GM18520 (cell line): ENCODE measurements around the gene CHRNG.

Experiments
- ATAC-seq: cut with Tn5 transposase; IDR thresholded peaks from one replicate; pipeline ENCODE4 v1.9.1; 2021; ENCODE audit not compliant: unreplicated experiment

Gene CHRNG

GRCh38 chr2:232505856-232506255 lies 33.6 kb upstream of the CHRNG start:
- no peak for ATAC-seq

- ATAC-seq, result no peak
Measured at GRCh38 chr2:232506709-232507108, 32.8 kb upstream of the CHRNG start.

DNA sequence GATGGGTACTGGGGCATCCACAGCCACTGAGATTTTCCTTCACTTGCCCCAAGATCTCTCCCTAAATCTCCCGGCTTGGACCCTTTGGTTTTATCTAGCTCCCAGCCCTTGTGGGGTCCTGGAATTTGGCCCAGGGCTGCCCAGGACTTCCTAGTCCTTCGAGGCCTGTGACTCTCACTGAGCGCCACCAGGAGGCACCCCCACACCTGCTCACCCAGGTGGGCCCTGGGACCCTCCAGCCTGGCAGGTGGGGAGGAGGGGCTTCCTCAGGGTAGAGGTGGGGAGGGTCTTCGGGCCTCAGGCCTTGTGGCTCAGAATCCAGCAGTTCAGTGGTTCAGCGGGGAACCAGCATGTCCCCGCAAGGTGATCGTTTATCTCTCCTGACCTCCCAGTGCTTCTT lies 31.2 kb upstream of the CHRNG start:
- ATAC-seq, result no peak

DNA sequence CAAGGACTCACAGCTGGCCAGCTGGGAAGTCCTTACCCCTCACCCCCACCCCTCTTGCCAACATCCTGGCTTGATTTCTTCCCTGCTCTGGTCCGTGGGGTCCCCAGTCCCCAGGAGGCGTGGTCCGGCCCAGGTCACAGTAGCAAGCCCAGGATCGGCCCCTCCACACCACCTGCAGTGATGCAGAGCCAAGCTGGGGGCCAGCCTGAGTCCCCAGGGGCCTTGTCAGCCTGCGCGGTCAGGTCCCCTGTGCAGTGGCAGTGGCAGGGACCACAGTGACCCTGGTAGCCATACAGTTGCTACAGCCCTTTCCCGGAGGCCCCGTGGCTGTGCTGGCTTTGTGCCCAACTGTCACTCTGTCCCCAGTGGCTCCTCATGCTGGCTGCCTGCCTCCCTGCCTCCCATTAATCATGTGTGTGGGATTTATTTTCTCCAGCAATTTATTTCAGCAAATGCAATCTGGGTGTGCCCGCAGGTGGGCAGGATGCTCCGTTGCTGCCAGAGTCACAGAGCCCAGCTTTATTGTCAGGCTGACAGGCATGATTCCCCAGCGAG lies 28.1 kb upstream of the CHRNG start:
- no peak for ATAC-seq

GRCh38 chr2:232512602-232513001 lies 26.9 kb upstream of the CHRNG start:
- ATAC-seq, result no peak

DNA sequence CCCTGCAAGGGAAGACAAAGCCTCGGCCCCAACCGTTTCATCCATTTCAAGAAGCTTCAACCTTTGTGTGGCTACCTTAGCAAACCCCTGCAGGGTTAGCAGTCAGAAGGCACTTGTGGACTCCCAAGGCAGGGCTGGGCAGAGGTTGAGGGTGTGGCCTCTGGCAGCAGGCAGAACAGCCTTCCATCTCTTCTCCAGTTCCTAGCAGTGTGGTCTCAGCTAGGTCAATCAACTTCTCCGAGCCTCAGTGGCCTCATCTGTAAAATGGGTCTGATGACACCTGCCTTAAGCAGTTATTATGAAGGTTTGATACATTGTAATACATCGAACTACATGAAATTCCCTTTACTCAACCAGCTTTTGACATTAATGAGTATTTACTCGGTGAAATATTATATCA lies 26.1 kb upstream of the CHRNG start:
- ATAC-seq, result no peak

- ATAC-seq, result no peak
Measured at GRCh38 chr2:232515639-232516038, 23.9 kb upstream of the CHRNG start.

DNA sequence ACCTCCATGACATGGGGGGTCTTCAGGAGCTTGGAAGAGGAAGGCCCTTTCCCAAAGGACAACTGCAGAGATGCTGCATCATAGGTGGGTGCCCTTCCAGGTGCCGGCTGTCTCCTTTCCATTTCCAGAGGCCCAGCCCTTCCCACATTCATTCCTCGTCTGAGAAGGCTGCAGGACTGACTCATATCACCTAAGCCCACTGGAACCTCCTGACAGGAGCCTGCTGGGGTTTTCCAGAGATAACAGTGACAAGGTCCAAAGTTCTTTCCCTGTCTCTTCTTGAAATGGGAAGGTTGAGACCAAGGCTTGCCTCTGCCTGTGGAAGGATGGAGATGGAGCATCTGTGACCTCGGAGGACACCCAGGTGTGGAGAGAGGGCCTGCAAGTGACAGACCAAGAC lies 22.9 kb upstream of the CHRNG start:
- no peak for ATAC-seq

GRCh38 chr2:232518844-232519243 lies 20.6 kb upstream of the CHRNG start:
- ATAC-seq, result no peak

DNA sequence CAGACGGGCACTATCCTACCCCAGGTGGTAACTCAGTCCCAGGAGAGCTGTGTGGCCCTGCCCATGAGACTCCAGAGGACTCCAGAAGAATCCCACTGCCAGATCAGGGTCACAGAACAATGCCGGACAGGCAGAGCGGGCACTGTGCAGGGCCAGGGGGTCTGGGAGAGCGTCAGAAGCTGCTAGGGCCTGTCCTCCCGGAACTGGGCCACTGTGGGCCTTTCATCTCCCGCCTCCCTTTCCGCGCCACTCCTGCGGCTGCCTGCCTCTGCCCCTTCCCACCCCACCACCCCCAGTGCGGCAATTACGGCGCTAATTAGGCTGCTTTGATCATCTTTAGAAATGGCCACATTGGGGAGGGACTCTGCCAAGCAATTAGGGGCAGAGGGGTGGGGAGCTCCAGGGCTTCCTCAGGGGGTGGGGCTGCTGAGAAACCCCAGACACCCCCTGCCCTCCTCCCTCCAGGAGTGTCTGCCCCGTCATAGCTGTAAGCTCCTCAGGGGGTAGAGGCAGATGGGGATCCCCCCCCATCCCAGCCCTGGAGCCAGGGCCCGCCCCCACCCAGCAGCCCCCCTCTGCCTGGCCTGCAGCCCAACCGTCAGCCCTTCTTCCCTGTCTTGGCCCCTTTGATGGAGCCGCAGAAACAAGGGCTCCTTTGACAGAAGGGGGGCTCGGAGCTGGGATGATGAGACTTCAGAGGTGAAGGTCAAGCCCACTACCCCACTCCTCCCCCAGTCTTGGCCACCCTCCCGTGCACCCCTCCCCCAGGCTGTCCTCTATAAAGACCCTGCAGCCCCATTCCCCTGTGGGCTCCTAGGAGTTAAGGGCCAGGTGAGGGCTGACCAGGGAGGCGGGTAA lies 19.7 kb upstream of the CHRNG start, which contains the start of gene PRSS56:
TSS of gene PRSS56 (plus strand) at position 808 of the 858 bp plus-strand sequence. CDS start 211 bp downstream, outside the sequence.
- ATAC-seq, result no peak

- ATAC-seq, result no peak
Measured at GRCh38 chr2:232520489-232520888, 19.0 kb upstream of the CHRNG start.

DNA sequence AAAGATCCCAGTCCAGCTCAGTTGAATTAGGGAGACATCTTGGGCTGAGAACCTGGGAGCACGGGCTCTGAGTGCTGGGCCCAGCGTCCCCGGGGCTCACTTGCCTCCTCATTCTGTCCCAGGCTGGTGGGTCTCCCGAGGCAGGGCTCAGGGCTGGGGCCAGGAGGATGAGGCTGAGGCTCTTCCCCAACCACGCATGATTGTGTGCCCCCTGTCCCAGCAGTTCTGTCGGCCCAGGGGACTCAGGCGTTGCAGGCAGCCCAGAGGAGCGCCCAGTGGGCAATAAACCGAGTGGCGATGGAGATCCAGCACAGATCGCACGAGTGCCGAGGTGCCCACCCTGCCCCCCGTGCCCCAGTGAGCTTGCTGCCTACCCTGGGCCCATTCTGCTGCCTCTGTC lies 18.4 kb upstream of the CHRNG start:
- ATAC-seq, result no peak

DNA sequence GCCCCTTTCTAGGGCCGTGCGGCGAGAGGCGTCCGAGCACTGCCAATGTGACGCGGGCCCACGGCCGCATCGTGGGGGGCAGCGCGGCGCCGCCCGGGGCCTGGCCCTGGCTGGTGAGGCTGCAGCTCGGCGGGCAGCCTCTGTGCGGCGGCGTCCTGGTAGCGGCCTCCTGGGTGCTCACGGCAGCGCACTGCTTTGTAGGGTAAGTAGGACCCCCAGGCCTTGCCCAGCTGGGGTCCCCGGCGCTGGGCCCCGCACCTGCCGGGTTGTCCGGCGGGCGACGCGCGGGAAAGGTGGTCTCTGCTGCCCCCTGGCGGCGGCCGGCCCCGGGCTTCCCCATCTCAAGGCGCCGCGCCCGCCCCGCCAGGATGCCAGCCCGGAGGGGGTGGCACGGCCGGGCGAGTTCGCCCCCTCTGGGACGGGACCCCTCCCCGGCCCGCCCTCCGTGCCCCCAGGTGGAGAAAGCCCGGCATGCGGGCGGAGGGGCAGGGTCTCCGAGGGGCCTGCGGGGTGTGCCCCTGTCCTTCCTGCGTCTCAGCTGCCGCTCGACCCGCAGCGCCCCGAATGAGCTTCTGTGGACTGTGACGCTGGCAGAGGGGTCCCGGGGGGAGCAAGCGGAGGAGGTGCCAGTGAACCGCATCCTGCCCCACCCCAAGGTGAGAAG lies 17.4 kb upstream of the CHRNG start:
- ATAC-seq, result no peak

- no peak for ATAC-seq
Measured at GRCh38 chr2:232522623-232523401, 16.7 kb upstream of the CHRNG start.

DNA sequence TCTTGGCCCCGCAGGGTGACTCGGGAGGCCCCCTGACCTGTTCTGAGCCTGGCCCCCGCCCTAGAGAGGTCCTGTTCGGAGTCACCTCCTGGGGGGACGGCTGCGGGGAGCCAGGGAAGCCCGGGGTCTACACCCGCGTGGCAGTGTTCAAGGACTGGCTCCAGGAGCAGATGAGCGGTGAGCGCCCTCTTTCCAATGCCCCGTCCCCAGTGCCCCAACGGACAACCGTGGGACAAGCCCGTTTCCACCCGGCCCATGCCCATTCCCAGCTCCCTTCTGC lies 16.1 kb upstream of the CHRNG start:
- ATAC-seq, result no peak

GRCh38 chr2:232523682-232524597 lies 15.6 kb upstream of the CHRNG start:
- ATAC-seq, result no peak

DNA sequence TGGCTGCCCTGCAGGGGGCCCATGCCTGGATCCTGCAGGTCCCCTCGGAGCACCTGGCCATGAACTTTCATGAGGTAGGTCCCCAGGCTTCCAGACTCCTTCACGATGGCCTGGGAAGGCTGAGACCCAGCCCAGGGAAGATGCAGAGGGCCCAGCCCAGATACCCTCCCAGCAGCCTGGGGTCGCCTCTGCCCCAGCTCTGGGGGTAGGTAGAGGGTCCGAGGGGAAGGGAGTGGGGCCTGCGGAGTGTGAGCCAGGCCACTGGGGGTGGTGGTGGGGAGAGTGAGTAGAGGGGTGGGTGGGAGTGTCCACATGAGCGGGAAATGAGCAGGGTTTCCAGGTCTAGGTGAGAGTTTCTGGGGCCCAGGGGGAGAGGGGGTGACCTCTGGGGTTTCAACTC lies 14.7 kb upstream of the CHRNG start:
- ATAC-seq, result no peak

DNA sequence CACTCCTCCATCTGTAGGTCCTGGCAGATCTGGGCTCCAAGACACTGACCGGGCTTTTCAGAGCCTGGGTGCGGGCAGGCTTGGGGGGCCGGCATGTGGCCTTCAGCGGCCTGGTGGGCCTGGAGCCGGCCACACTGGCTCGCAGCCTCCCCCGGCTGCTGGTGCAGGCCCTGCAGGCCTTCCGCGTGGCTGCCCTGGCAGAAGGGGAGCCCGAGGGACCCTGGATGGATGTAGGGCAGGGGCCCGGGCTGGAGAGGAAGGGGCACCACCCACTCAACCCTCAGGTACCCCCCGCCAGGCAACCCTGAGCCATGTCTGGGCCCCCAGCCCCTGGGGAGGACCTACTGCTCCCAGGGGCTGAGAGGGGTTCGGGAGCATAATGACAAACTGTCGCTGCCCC lies 14.3 kb upstream of the CHRNG start:
- ATAC-seq, result no peak

DNA sequence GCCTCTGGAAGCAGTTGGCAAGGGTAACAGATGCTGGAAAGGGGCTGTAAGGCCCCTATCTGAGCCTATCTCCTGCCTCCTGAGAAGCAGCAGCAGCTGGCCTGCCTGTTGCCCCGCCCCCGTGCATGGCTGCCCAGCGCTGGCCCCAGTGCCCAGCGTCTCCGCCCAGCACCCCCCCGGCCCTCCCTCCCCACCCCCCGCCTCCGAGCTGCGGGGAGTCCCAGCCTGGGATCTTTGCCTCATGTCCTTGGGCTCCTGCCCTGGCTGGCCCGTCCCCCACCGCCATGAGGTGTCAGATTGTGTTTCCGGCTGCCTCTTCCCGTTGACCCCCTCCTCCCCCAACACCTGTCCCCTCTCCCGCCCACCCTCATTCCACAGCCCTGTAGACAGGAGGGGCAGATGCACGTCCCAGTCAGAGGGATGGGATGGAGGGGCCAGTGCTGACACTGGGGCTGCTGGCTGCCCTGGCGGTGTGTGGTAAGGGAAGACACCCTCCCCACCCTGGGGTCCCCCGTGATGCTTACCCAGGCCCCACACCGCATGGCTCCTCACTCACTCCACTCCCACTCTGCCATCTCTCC lies 13.6 kb upstream of the CHRNG start, which contains the start of gene CHRND:
TSS of gene CHRND (plus strand) at position 370 of the 581 bp plus-strand sequence. CDS start at position 426, 56 bp downstream.
- no peak for ATAC-seq

DNA sequence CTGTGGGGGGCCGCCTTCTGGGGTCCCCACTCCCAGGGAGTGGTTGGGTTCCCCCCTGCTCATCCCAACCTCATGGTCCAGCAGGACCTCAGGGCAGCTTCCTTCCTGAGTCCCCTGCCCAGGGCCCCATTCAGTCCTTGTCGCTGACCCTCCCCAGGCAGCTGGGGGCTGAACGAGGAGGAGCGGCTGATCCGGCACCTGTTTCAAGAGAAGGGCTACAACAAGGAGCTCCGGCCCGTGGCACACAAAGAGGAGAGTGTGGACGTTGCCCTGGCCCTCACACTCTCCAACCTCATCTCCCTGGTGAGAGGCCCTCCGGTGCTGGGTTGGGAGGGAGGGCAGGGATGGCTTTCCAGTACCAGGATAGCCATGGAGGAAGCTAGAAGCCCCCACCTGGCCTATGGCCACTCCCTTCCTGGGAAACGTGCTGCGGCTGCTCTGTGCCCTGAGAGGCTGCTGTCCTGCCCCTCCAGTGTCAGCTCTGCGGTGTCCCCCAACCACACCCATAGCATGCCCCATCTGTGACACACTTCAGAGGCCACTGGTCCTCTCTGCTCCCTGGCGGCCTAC lies 13.0 kb upstream of the CHRNG start:
- ATAC-seq, result no peak
